Thyroid gland (tissue), 4 donors: Measurements from ENCODE around the gene POMGNT1. TPM values are rescaled to one million over a fixed set of nuclear protein-coding genes. Genes with fewer than 3 reads are reported as not detected.
A peak's percentile ranks its signal among the peaks of the same experiment; 100 is the strongest.

Experiments
- DNase-seq, 2 donors: peaks; one replicate each; pipeline ENCODE4 v3.0.0-alpha.2; 2019
- H3K27ac ChIP-seq, 3 donors: fragments of 200-600 bp; sonication (generic); 1 replicate in 2 of 3; 2 replicates in 1 of 3; pipeline ENCODE4 v1.5.1; 2016 to 2019; ENCODE audit warnings: mild to moderate bottlenecking in 1 of 3, moderate library complexity in 1 of 3
- H3K27me3 ChIP-seq: fragments of 200-600 bp; sonication (generic); one replicate; pipeline ENCODE4 v1.5.1; 2019
- H3K36me3 ChIP-seq, 2 donors: fragments of 200-600 bp; sonication (generic); one replicate each; pipeline ENCODE4 v1.5.1; 2016 to 2019
- H3K4me1 ChIP-seq, 2 donors: fragments of 200-600 bp; sonication (generic); one replicate each; pipeline ENCODE4 v1.5.1; 2017 to 2019
- H3K4me3 ChIP-seq, 3 donors: fragments of 200-600 bp; sonication (generic); replicated peaks in 1 of 3; 1 replicate in 2 of 3; 2 replicates in 1 of 3; pipeline ENCODE4 v1.5.1; 2016; ENCODE audit warnings: mild to moderate bottlenecking in 1 of 3
- H3K9me3 ChIP-seq: fragments of 200-600 bp; sonication (generic); one replicate; pipeline ENCODE4 v1.5.1; 2017
- CTCF ChIP-seq, 6 experiments: fragments of 200-600 bp in 3 of 6; fragments of 450-650 bp in 3 of 6; sonication (generic) in 3 of 6; IDR thresholded peaks; one replicate each; pipeline ENCODE4 v1.5.1; 2016 to 2019; ENCODE audit warnings: antibody characterized with exemption in 6 of 6, mild to moderate bottlenecking in 2 of 6, inconsistent platforms in 1 of 6, moderate library complexity in 1 of 6
- POLR2A ChIP-seq, 2 donors: fragments of 450-650 bp; IDR thresholded peaks; one replicate each; pipeline ENCODE4 v1.6.1; 2017; ENCODE audit warnings: antibody characterized with exemption in 2 of 2, mild to moderate bottlenecking in 2 of 2, moderate library complexity in 1 of 2
- WGBS, 2 donors: methylation state at CpG; one replicate each; pipeline ENCODE4 v1.1.5; 2017; 5-methylcytosine and 5-hydroxymethylcytosine counted together
- intact Hi-C: fragments of 100-400 bp; cut with DNase I; formaldehyde crosslinking; loops from one replicate; pipeline ENCODE4 v1.15.1; 2023
- total RNA-seq, 4 donors: library from RNA; depleted of rRNA; stranded (reverse); fragments of >200 nt; gene quantifications; one replicate each; pipeline ENCODE4 v1.2.3, GENCODE V29; 2016

Gene POMGNT1
- total RNA-seq, 4 donors from 2014 or later: 54.2 to 90.8 (median 79.3) TPM

- H3K4me3 ChIP-seq: no peak overlapping the region
- 86 to 94% methylated on average over 7 to 8 of the region's 8 CpGs for WGBS, 2 donors
- H3K27me3 ChIP-seq: no peaks in the 10 kb centered on the region
- H3K27ac ChIP-seq: peak overlapping the region; percentile 91 to 98 (median 96)
- H3K9me3 ChIP-seq: no peaks in the 10 kb centered on the region
- DNase-seq: peak; percentile 73 to 76
- peaks cover under 1 to 7% of the 10 kb centered on the region in 2 donors for H3K36me3 ChIP-seq
- H3K4me1 ChIP-seq: peaks cover 88 to 96% of the 10 kb centered on the region in 2 donors
- intact Hi-C loops: no loop called here
- TF ChIP-seq POLR2A (IDR thresholded peaks at IDR 0.05) (no peak), CTCF (IDR thresholded peaks at IDR 0.05) (no peak)
Measured at GRCh38 chr1:46187106-46187869, 10.9 kb downstream of the POMGNT1 start.

GRCh38 chr1:46186076-46186475 is 12.2 kb downstream of the POMGNT1 start:
- TF ChIP-seq CTCF (IDR thresholded peaks at IDR 0.05) (no peak), POLR2A (IDR thresholded peaks at IDR 0.05) (peak in 1 of 2 donors; percentile 41)
- peak in 1 of 2 donors; percentile 45 for DNase-seq
- H3K4me3 ChIP-seq: no peak overlapping the region
- peaks cover 91 to 96% of the 10 kb centered on the region in 2 donors for H3K4me1 ChIP-seq
- intact Hi-C loops: no loop called here
- no peaks in the 10 kb centered on the region for H3K27me3 ChIP-seq
- H3K9me3 ChIP-seq: no peaks in the 10 kb centered on the region
- WGBS, 2 donors: 28 to 34% methylated on average over 2 of the region's 2 CpGs
- H3K27ac ChIP-seq: peak overlapping the region; percentile 91 to 98 (median 96)
- peaks cover 0 to 7% of the 10 kb centered on the region in 2 donors for H3K36me3 ChIP-seq

GRCh38 chr1:46184920-46185658 is 13.1 kb downstream of the POMGNT1 start:
- intact Hi-C loops: no loop called here
- no peaks in the 10 kb centered on the region for H3K27me3 ChIP-seq
- no peaks in the 10 kb centered on the region for H3K9me3 ChIP-seq
- H3K4me3 ChIP-seq: no peak overlapping the region
- peaks cover 90 to 98% of the 10 kb centered on the region in 2 donors for H3K4me1 ChIP-seq
- TF ChIP-seq POLR2A (IDR thresholded peaks at IDR 0.05): no peak
- TF ChIP-seq CTCF (IDR thresholded peaks at IDR 0.05): no peak
- peak overlapping the region; percentile 91 to 98 (median 96) for H3K27ac ChIP-seq
- peaks cover 0 to 7% of the 10 kb centered on the region in 2 donors for H3K36me3 ChIP-seq
- WGBS, 2 donors: 69 to 74% methylated on average over 7 of the region's 7 CpGs
- peak; percentile 66 for DNase-seq

GRCh38 chr1:46183926-46184557 is 14.2 kb downstream of the POMGNT1 start:
- Histone ChIP-seq H3K4me3 (no peak overlapping the region), H3K9me3 (no peaks in the 10 kb centered on the region), H3K27ac (peak overlapping the region; percentile 91 to 98 (median 96)), H3K27me3 (no peaks in the 10 kb centered on the region), H3K36me3 (peaks cover 0 to under 1% of the 10 kb centered on the region in 2 donors), H3K4me1 (peaks cover 79 to 95% of the 10 kb centered on the region in 2 donors)
- intact Hi-C loops: no loop called here
- DNase-seq: no peak
- TF ChIP-seq POLR2A (IDR thresholded peaks at IDR 0.05) (no peak), CTCF (IDR thresholded peaks at IDR 0.05) (no peak)
- 86% methylated on average over 5 to 6 of the region's 12 CpGs for WGBS, 2 donors
